DOHH2 (cell line): ENCODE data around the gene STPG4.
"Not testable (repeated sequence)": the region's sequence is repeated elsewhere in the genome, so short reads cannot be mapped to it uniquely, and the experiment has no call there.

Experiments used
- EZH2phosphoT487 ChIP-seq: fragments of 200-600 bp; sonication (generic); IDR thresholded peaks from 2 replicates; pipeline ENCODE4 v1.6.1; 2017; ENCODE audit warnings: borderline replicate concordance, mild to moderate bottlenecking, antibody characterized with exemption, low read length, moderate library complexity, mixed read lengths
- TF ChIP-seq, protein P1 (sequence below): fragments of 200-600 bp; sonication (generic); IDR thresholded peaks from one replicate; pipeline ENCODE4 v1.5.1; 2014; ENCODE audit warnings: antibody characterized with exemption, mild to moderate bottlenecking, low read depth, low read length; ENCODE audit not compliant: poor library complexity, severe bottlenecking

DNA sequence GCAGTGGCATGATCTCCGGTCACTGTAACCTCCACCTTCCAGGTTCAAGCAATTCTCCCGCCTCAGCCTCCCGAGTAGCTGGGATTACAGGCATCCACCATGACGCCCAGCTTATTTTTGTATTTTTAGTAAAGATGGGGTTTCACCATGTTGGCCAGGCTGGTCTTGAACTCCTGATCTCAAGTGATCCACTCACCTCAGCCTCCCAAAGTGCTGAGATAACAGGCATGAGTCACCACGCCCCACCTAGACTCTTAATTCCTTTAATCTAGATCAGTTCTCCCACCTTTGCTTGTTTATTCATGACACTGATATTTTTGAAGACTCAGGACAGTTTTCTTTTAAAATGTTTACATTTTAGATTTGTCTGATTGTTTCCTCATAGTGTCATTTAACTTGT lies 30.0 kb upstream of the STPG4 start:
- TF ChIP-seq, protein P1, sequence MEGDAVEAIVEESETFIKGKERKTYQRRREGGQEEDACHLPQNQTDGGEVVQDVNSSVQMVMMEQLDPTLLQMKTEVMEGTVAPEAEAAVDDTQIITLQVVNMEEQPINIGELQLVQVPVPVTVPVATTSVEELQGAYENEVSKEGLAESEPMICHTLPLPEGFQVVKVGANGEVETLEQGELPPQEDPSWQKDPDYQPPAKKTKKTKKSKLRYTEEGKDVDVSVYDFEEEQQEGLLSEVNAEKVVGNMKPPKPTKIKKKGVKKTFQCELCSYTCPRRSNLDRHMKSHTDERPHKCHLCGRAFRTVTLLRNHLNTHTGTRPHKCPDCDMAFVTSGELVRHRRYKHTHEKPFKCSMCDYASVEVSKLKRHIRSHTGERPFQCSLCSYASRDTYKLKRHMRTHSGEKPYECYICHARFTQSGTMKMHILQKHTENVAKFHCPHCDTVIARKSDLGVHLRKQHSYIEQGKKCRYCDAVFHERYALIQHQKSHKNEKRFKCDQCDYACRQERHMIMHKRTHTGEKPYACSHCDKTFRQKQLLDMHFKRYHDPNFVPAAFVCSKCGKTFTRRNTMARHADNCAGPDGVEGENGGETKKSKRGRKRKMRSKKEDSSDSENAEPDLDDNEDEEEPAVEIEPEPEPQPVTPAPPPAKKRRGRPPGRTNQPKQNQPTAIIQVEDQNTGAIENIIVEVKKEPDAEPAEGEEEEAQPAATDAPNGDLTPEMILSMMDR, result not testable (repeated sequence)
- not testable (repeated sequence) for TF ChIP-seq EZH2phosphoT487
